Ascending aorta (tissue), 2 donors: ENCODE results near the gene KCNJ5. TPM values are rescaled to one million over a fixed set of nuclear protein-coding genes. Genes with fewer than 3 reads are reported as not detected.

Experiments
- DNase-seq, 2 donors: peaks; one replicate each; pipeline ENCODE4 v3.0.0-alpha.2; 2019; ENCODE audit warnings: low spot score in 2 of 2
- H3K27ac ChIP-seq, 2 donors: fragments of 200-600 bp; sonication (generic); one replicate each; pipeline ENCODE4 v1.5.1; 2016 to 2017; ENCODE audit warnings: mild to moderate bottlenecking in 1 of 2
- H3K27me3 ChIP-seq: fragments of 200-600 bp; sonication (generic); one replicate; pipeline ENCODE4 v1.5.1; 2017
- H3K36me3 ChIP-seq, 2 donors: fragments of 200-600 bp; sonication (generic); one replicate each; pipeline ENCODE4 v1.5.1; 2016
- H3K4me1 ChIP-seq, 2 donors: fragments of 200-600 bp; sonication (generic); one replicate each; pipeline ENCODE4 v1.5.1; 2016 to 2017; ENCODE audit warnings: mild to moderate bottlenecking in 1 of 2
- H3K4me3 ChIP-seq, 2 donors: fragments of 200-600 bp; sonication (generic); one replicate each; pipeline ENCODE4 v1.5.1; 2016 to 2017; ENCODE audit warnings: mild to moderate bottlenecking in 1 of 2
- H3K9me3 ChIP-seq, 2 donors: fragments of 200-600 bp; sonication (generic); one replicate each; pipeline ENCODE4 v1.5.1; 2016
- CTCF ChIP-seq, 3 experiments: fragments of 200-600 bp in 2 of 3; fragments of 450-650 bp in 1 of 3; sonication (generic) in 2 of 3; IDR thresholded peaks; one replicate each; pipeline ENCODE4 v1.5.1; 2016 to 2019; ENCODE audit warnings: antibody characterized with exemption in 3 of 3, mild to moderate bottlenecking in 1 of 3, moderate library complexity in 1 of 3
- intact Hi-C: fragments of 100-400 bp; cut with DNase I; formaldehyde crosslinking; loops from one replicate; pipeline ENCODE4 v1.15.1; 2023
- total RNA-seq: library from RNA; depleted of rRNA; stranded (reverse); fragments of >200 nt; gene quantifications from one replicate; pipeline ENCODE4 v1.1.0, GENCODE V29; 2016

Gene KCNJ5
- total RNA-seq, 1 donor from 2014 or later, result 0.53 TPM

- H3K27ac ChIP-seq, result no peak overlapping the region
- DNase-seq, result no peak
- no peaks in the 10 kb centered on the region for H3K36me3 ChIP-seq
- H3K4me3 ChIP-seq, result no peak overlapping the region
- no peak for TF ChIP-seq CTCF (IDR thresholded peaks at IDR 0.05)
- H3K27me3 ChIP-seq, result no peaks in the 10 kb centered on the region
- intact Hi-C loops, result no loop called here
- no peaks in the 10 kb centered on the region for H3K4me1 ChIP-seq
- no peaks in the 10 kb centered on the region for H3K9me3 ChIP-seq
These were observed 25.7 kb upstream of the KCNJ5 start for GRCh38 chr11:128865490-128865889.

GRCh38 chr11:128867277-128867676, 23.9 kb upstream of the KCNJ5 start, which contains the start of gene KCNJ1:
KCNJ1 (minus strand) TSS chr11:128867296; CDS start chr11:128840243, 27,053 bp downstream.
- DNase-seq, result no peak
- intact Hi-C loops, result no loop called here
- Histone ChIP-seq H3K27ac (no peak within 1 kb of the TSS), H3K4me1 (no peaks in the 10 kb centered on the region), H3K27me3 (no peaks in the 10 kb centered on the region), H3K9me3 (no peaks in the 10 kb centered on the region), H3K4me3 (no peak within 1 kb of the TSS), H3K36me3 (no peaks in the 10 kb centered on the region)
- TF ChIP-seq CTCF (IDR thresholded peaks at IDR 0.05), result no peak

- Histone ChIP-seq H3K36me3 (no peaks in the 10 kb centered on the region), H3K4me1 (no peaks in the 10 kb centered on the region), H3K4me3 (no peak overlapping the region), H3K27ac (no peak overlapping the region), H3K9me3 (no peaks in the 10 kb centered on the region), H3K27me3 (no peaks in the 10 kb centered on the region)
- no peak for TF ChIP-seq CTCF (IDR thresholded peaks at IDR 0.05)
- intact Hi-C loops, result no loop called here
- no peak for DNase-seq
These were observed 22.1 kb upstream of the KCNJ5 start for GRCh38 chr11:128868841-128869671.

- Histone ChIP-seq H3K4me1 (no peaks in the 10 kb centered on the region), H3K27me3 (no peaks in the 10 kb centered on the region), H3K9me3 (no peaks in the 10 kb centered on the region), H3K27ac (no peak overlapping the region), H3K36me3 (no peaks in the 10 kb centered on the region), H3K4me3 (no peak overlapping the region)
- no peak for DNase-seq
- no peak for TF ChIP-seq CTCF (IDR thresholded peaks at IDR 0.05)
- intact Hi-C loops, result no loop called here
These were observed 20.0 kb upstream of the KCNJ5 start for GRCh38 chr11:128871168-128871610.

- intact Hi-C loops, result no loop called here
- TF ChIP-seq CTCF (IDR thresholded peaks at IDR 0.05), result no peak
- Histone ChIP-seq H3K9me3 (no peaks in the 10 kb centered on the region), H3K4me3 (no peak overlapping the region), H3K27me3 (no peaks in the 10 kb centered on the region), H3K4me1 (no peaks in the 10 kb centered on the region), H3K36me3 (no peaks in the 10 kb centered on the region), H3K27ac (no peak overlapping the region)
- no peak for DNase-seq
These were observed 19.1 kb upstream of the KCNJ5 start for GRCh38 chr11:128872094-128872493.
